ENCODE measurements around the gene TBP.
A peak's percentile ranks its signal among the peaks of the same experiment; 100 is the strongest.
"Not testable (repeated sequence)": the region's sequence is repeated elsewhere in the genome, so short reads cannot be mapped to it uniquely, and the experiment has no call there.

TBP gene

GRCh38 chr6:170536671-170537070 is 17.5 kb upstream of the TBP start:
- no peak for DNase-seq

GRCh38 chr6:170537329-170537728 is 16.8 kb upstream of the TBP start:
- no peak for DNase-seq

- DNase-seq, result no peak
Measured at GRCh38 chr6:170542031-170542719, 12.0 kb upstream of the TBP start.

GRCh38 chr6:170545405-170545804 is 8.8 kb upstream of the TBP start:
- no peak for DNase-seq

- DNase-seq, result peak; percentile 86
Measured at GRCh38 chr6:170552765-170553533, 1.2 kb upstream of the TBP start, which contains the start of gene PSMB1. Gene PSMB1 (minus strand): TSS chr6:170553307. CDS start chr6:170553242, 65 bp downstream.

GRCh38 chr6:170553534-170554012 is 596 bp upstream of the TBP start:
- no peak for DNase-seq

GRCh38 chr6:170554796-170555137 is 598 bp downstream of the TBP start:
- DNase-seq, result no peak

- DNase-seq, result no peak
Measured at GRCh38 chr6:170555305-170555704, 1.1 kb downstream of the TBP start.

- DNase-seq, result no peak
Measured at GRCh38 chr6:170561555-170561954, 7.4 kb downstream of the TBP start.

GRCh38 chr6:170564936-170565530 is 10.9 kb downstream of the TBP start:
- no peak for DNase-seq

GRCh38 chr6:170572704-170573466 is 18.7 kb downstream of the TBP start:
- no peak for DNase-seq

GRCh38 chr6:170575250-170575649 is 21.1 kb downstream of the TBP start:
- DNase-seq, result no peak

GRCh38 chr6:170578909-170579308 is 24.7 kb downstream of the TBP start:
- no peak for DNase-seq

GRCh38 chr6:170583756-170584180 is 29.6 kb downstream of the TBP start:
- peak; percentile 6 for DNase-seq

- peak; percentile 89 for DNase-seq
Measured at GRCh38 chr6:170584181-170584953, 30.2 kb downstream of the TBP start, which contains the start of gene PDCD2. Gene PDCD2 (minus strand): TSS chr6:170584637. CDS start chr6:170584581, 56 bp downstream.

GRCh38 chr6:170584954-170585498 is 30.9 kb downstream of the TBP start:
- no peak for DNase-seq

- no peak for DNase-seq
Measured at GRCh38 chr6:170590725-170591124, 36.6 kb downstream of the TBP start.

- DNase-seq, result no peak
Measured at GRCh38 chr6:170596426-170596825, 42.3 kb downstream of the TBP start.

GRCh38 chr6:170597278-170597677 is 43.1 kb downstream of the TBP start:
- DNase-seq, result no peak

- no peak for DNase-seq
Measured at GRCh38 chr6:170605574-170606259, 51.5 kb downstream of the TBP start.

GRCh38 chr6:170609225-170609624 is 55.1 kb downstream of the TBP start:
- DNase-seq, result not testable (repeated sequence)
